HG02623 (cell line): ENCODE data around the gene DDOST.
A peak's percentile ranks its signal among the peaks of the same experiment; 100 is the strongest.

Experiments
- ATAC-seq: cut with Tn5 transposase; IDR thresholded peaks from one replicate; pipeline ENCODE4 v1.9.1; 2021; ENCODE audit warnings: moderate library complexity; ENCODE audit not compliant: unreplicated experiment

DDOST gene

GRCh38 chr1:20663365-20663764 lies 2.2 kb upstream of the DDOST start:
- ATAC-seq: no peak

DNA sequence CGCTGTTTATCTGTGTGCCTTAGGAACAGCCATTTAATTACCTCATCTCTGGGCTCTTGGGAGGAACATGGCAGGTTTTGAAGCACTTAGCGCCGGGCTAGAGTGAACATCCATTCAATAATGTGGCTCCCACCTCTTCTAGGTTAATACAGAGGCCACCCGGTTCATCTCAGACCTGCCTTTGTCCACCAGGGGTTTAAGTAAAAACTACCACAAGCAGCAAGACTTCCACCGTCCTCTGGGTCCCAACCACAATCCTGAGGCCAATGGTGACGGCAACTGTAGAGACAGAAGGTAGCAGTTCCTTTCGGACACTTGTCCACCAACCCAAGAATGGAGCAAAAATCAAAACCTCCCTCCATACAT lies 924 bp upstream of the DDOST start:
- no peak for ATAC-seq

GRCh38 chr1:20660847-20661206 lies 342 bp downstream of the DDOST start:
- no peak for ATAC-seq

- no peak for ATAC-seq
These were observed 806 bp downstream of the DDOST start for GRCh38 chr1:20660363-20660762.

DNA sequence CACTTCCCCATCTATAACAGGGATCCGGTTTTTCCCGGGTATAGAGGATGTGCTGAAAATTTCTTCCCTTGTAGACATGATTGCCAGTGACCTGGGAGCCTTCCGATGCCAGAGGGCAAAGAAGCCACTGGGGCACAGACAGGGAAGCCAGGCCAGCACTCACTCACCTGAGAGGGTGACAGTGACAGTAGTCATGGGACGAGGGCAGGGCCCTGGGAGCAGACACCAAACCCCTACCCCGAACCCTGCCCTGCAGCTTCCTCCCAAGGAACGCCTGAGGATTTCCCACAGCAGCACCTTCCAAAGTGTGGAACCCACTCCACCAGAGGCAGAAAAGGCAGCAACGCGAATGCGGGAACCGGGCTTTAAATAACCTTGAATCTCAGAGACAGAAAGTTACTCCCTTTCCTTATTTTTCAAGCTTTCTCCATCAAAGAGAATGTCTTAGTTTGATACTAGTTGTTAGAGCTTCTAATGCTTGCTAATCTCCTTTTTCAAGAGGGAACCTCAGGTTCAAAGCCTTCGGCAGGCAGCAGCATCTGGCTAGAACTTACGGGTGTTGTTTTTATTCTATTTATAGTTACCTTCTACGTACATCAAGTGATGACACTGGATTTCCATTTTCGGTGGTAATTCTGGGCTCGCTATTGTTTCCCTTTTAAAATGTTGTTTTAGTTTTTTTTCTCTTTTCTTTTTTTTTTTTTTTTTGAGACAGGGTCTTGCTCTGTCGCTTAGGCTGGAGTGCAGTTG lies 2.8 kb downstream of the DDOST start:
- ATAC-seq: no peak

- ATAC-seq: no peak
These were observed 4.1 kb downstream of the DDOST start for GRCh38 chr1:20657024-20657423.

GRCh38 chr1:20654104-20654690 lies 7.0 kb downstream of the DDOST start:
- ATAC-seq: no peak

GRCh38 chr1:20652300-20652699 lies 8.9 kb downstream of the DDOST start:
- ATAC-seq: no peak

GRCh38 chr1:20648946-20649345 lies 12.2 kb downstream of the DDOST start:
- no peak for ATAC-seq

DNA sequence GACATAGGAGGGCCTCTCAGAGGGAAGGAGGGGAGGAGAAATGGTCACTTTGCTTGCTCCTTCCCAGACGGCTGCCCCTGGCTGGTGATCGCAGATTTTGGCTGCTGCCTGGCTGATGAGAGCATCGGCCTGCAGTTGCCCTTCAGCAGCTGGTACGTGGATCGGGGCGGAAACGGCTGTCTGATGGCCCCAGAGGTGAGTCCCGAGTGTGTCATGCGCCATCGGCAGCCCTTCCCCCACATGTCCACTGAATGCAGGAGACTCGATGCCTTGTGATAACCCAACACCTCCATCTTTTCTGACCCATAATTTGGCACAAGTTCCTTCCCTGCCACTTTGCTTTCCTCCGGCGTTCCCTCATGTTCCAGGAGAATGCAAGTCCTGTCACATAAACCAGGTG lies 12.7 kb downstream of the DDOST start:
- ATAC-seq: no peak

GRCh38 chr1:20645414-20645813 lies 15.8 kb downstream of the DDOST start:
- ATAC-seq: no peak

DNA sequence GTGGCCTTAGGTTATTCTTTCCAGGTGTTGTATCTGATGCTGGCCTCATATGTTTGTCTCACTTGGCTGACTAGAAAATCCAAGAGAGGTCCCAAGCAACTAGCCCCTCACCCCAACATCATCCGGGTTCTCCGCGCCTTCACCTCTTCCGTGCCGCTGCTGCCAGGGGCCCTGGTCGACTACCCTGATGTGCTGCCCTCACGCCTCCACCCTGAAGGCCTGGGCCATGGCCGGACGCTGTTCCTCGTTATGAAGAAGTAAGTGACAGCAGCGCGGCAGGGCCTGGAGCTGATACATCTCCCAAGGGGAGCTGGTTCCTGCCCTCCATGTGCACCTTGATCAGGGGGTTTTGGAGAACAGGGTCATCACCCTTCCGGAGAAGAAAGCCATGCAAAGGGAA lies 16.8 kb downstream of the DDOST start:
- ATAC-seq: no peak

DNA sequence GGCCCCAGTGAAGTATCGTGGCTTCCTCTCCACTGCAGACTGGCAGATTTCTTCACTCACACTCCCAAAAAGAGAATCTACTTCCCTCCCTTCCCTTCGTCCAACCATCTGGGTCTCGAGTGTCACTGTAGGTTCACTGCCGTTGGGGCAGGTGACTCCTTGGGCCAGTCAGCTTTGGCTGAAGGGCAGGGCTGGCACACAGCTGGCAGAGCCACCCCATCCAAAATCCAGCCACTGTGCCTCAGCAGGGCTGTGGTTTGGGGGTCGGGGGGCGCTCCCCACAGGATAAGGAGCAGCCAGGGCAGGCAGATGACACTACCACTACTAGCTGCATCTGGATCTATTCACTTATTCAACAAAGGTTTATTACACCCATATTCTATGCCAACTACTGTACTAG lies 18.1 kb downstream of the DDOST start:
- ATAC-seq: no peak

- ATAC-seq: no peak
These were observed 19.2 kb downstream of the DDOST start for GRCh38 chr1:20641975-20642374.

- ATAC-seq: no peak
These were observed 21.0 kb downstream of the DDOST start for GRCh38 chr1:20640183-20640597.

DNA sequence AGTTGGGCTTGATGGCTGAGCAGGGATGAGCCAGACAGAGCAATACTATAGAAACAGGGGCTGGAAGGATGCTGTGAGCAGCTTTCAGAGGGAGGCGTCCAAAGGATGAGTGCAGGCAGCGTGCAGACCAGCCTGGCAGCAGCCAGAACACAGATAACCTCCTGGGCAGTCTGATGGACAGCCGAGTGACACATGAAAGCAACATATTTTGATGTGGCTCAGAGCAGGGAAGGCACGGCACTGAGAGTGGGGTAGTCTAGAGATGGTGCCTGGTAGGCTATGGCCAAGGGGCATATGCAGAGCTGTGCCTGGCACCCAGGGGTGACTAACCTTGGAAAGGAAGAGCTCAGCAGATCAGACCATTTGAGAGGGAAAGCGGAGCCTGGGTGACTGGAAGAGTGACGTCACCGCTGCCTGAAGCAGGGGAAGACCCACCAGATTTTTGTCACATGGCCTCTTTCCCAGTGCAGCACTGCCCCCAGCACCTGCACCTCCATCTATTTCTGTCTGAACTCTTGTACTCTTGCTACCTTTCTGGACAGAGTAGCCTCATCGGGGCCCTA lies 24.3 kb downstream of the DDOST start:
- ATAC-seq: no peak

DNA sequence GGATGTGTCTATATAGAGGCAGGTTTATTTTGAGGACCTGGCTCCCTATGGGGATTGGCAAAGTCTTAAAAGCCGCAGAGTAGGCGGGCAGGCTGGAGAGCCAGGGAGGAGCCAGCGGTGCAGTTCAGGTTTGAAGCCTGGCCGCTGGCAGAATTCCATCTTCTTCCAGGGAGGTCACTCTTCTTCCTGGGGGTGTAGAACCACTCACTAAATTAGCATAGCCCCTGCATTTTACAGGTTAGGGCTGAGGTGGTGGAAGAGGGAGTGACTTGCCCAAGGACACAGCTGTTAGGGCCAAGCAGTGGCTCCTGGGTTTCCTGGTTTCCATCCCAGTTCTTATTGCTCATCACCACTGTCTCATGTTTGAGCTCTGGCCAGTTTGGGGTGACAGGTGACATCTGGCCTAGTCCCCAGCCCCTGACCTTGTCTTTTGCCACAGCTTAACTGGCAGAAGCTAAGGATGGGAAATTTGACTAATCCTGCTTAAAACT lies 26.5 kb downstream of the DDOST start:
- ATAC-seq: no peak

DNA sequence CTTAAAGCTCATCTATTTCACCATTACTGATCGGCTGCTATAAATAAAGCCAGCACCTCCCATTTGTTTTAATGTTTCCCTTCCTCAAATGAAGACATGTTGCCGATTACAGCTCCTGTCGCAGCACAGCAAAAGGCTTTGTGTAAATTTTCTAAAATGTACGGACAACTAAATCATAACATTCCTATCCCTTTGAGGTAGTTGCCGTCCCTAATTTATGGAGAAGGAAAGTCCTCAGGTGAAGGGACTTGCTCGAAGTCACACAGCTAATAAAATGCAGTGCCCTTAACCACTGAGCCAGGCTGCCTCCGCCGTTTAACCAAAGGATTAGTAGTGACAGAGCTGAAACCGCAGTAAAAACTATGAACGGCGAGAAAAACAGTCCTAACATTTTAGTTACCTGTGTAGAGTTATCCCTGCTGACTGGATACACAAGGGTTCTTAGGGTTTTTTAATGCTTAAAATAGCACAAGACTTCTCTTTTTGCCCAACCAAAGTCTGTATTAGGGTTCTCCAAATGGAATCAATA lies 27.0 kb downstream of the DDOST start:
- ATAC-seq: no peak

GRCh38 chr1:20633190-20634064 lies 27.7 kb downstream of the DDOST start, which contains the start of gene PINK1:
Gene PINK1, plus strand, starts transcription at chr1:20633458. Its CDS starts 91 bp downstream, at chr1:20633549.
- peak; percentile 57 for ATAC-seq

DNA sequence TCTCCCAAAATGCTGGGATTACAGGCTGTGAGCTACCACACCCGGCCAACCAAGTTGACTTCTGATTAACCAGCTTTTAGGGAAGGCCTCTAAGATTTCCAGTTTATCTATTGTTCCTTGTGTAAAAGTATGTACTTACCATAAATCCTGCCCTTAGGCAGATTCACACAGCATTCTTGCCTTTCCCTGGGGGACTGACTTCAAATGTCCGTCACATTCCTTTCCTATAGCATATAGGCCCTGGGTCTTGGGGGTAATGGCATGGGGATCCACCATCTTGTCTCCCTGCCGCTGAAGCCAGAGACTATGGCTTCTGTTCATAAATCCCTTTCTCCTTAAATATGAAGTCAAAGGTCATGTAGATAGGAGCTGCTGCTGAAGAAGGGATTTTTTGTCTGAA lies 28.8 kb downstream of the DDOST start:
- no peak for ATAC-seq

DNA sequence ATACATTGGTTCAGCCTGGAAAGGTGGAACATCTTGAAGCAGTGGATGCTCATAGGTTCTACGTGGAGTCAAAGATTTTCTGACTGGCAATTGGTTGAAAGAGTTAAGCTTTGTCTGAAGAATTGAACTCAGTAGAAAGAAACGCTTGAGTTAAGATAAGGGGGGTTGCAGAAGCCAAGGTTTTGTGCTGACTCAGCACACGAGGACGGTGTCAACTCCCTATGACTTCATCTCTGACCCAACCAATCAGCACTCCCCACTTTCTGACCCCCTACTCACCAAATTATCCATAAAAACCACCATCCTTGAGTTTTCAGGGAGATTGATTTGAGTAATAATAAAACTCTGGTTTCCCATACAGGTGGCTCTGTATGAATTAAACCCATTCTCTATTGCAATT lies 30.4 kb downstream of the DDOST start:
- ATAC-seq: no peak
